GM23338 (cell line): ENCODE data around the gene HHAT. TPM values are rescaled to one million over a fixed set of nuclear protein-coding genes. Genes with fewer than 3 reads are reported as not detected.

Experiments
- ATAC-seq: fragments of 200-7000 bp; cut with Tn5 transposase; 3 replicates; pipeline ENCODE4 v1.9.1; 2020
- DNase-seq: peaks from one replicate; pipeline ENCODE4 v3.0.0-alpha.2; 2015; ENCODE audit warnings: low spot score
- H2AFZ ChIP-seq: fragments of 200-600 bp; sonication (generic); 2 replicates; pipeline ENCODE4 v1.8.0; 2016; ENCODE audit warnings: antibody characterized with exemption, mild to moderate bottlenecking, moderate library complexity
- H3F3A ChIP-seq: fragments of 200-600 bp; sonication (generic); replicated peaks from 2 replicates; pipeline ENCODE4 v1.8.0; 2017; ENCODE audit warnings: antibody characterized with exemption, mixed run types, low read depth
- H3K27ac ChIP-seq: fragments of 200-600 bp; sonication (generic); 2 replicates; pipeline ENCODE4 v1.6.1; 2016; ENCODE audit warnings: low read depth
- H3K27me3 ChIP-seq: fragments of 200-600 bp; sonication (generic); 2 replicates; pipeline ENCODE4 v1.8.0; 2016; ENCODE audit warnings: mild to moderate bottlenecking, mixed run types, moderate library complexity; ENCODE audit not compliant: insufficient read depth
- H3K36me3 ChIP-seq: fragments of 200-600 bp; sonication (generic); 2 replicates; pipeline ENCODE4 v1.8.0; 2016; ENCODE audit warnings: mild to moderate bottlenecking; ENCODE audit not compliant: insufficient read depth
- H3K4me1 ChIP-seq: fragments of 200-600 bp; sonication (generic); 2 replicates; pipeline ENCODE4 v1.8.0; 2016; ENCODE audit warnings: mild to moderate bottlenecking, moderate library complexity; ENCODE audit not compliant: insufficient read depth
- H3K4me2 ChIP-seq: fragments of 200-600 bp; sonication (generic); 2 replicates; pipeline ENCODE4 v1.7.1; 2017; ENCODE audit warnings: mixed run types
- H3K4me3 ChIP-seq: fragments of 200-600 bp; sonication (generic); 2 replicates; pipeline ENCODE4 v1.6.1; 2016; ENCODE audit warnings: mixed run types
- H3K79me2 ChIP-seq: fragments of 200-600 bp; sonication (generic); replicated peaks from 2 replicates; pipeline ENCODE4 v1.8.0; 2017; ENCODE audit warnings: mild to moderate bottlenecking; ENCODE audit not compliant: insufficient read depth
- H3K9me2 ChIP-seq: fragments of 200-600 bp; sonication (generic); 2 replicates; pipeline ENCODE4 v1.8.0; 2017; ENCODE audit not compliant: insufficient read depth
- H4K20me1 ChIP-seq: fragments of 200-600 bp; sonication (generic); replicated peaks from 2 replicates; pipeline ENCODE4 v1.8.0; 2017; ENCODE audit warnings: mild to moderate bottlenecking; ENCODE audit not compliant: insufficient read depth
- H3K27ac Mint-ChIP-seq: 2 replicates; pipeline ENCODE4 v1.8.0; 2020; ENCODE audit warnings: inconsistent platforms, mild to moderate bottlenecking, moderate library complexity, mixed read lengths
- H3K27me3 Mint-ChIP-seq: 3 replicates; pipeline ENCODE4 v1.8.0; 2022; ENCODE audit warnings: low read depth, mild to moderate bottlenecking, moderate library complexity, mixed read lengths, inconsistent platforms; ENCODE audit not compliant: insufficient read depth, poor library complexity
- H3K36me3 Mint-ChIP-seq: 3 replicates; pipeline ENCODE4 v1.8.0; 2021; ENCODE audit warnings: low read depth, mild to moderate bottlenecking, inconsistent platforms, moderate library complexity, mixed read lengths
- H3K4me1 Mint-ChIP-seq: 3 replicates; pipeline ENCODE4 v1.8.0; 2020; ENCODE audit warnings: mild to moderate bottlenecking, inconsistent platforms, mixed read lengths
- H3K4me3 Mint-ChIP-seq: 3 replicates; pipeline ENCODE4 v1.8.0; 2021; ENCODE audit warnings: moderate library complexity, mild to moderate bottlenecking, inconsistent platforms, mixed read lengths
- H3K9me3 Mint-ChIP-seq: 3 replicates; pipeline ENCODE4 v1.8.0; 2020; ENCODE audit warnings: moderate library complexity, mild to moderate bottlenecking, inconsistent platforms, mixed read lengths
- CREB1 ChIP-seq: fragments of 250-450 bp; sonication (Bioruptor Pico); IDR thresholded peaks from 2 replicates; pipeline ENCODE4 v1.5.0; 2020; ENCODE audit warnings: low read depth, mild to moderate bottlenecking, moderate library complexity
- EZH2 ChIP-seq: fragments of 200-600 bp; sonication (generic); IDR thresholded peaks from one replicate; pipeline ENCODE4 v1.8.0; 2017; ENCODE audit warnings: antibody characterized with exemption, mild to moderate bottlenecking, low read depth; ENCODE audit not compliant: unreplicated experiment
- EZH2phosphoT487 ChIP-seq: fragments of 200-600 bp; sonication (generic); IDR thresholded peaks from one replicate; pipeline ENCODE4 v1.8.1; 2018; ENCODE audit warnings: antibody characterized with exemption; ENCODE audit not compliant: unreplicated experiment
- JUNB ChIP-seq: IDR thresholded peaks from one replicate; pipeline ENCODE4 v1.6.1; 2016; ENCODE audit warnings: antibody characterized with exemption; ENCODE audit not compliant: unreplicated experiment
- NANOG ChIP-seq: IDR thresholded peaks from 2 replicates; pipeline ENCODE4 v1.6.1; 2016; ENCODE audit warnings: antibody characterized with exemption, borderline replicate concordance
- POLR2AphosphoS5 ChIP-seq: IDR thresholded peaks from 2 replicates; pipeline ENCODE4 v1.6.1; 2016; ENCODE audit warnings: antibody characterized with exemption, low read depth
- STAT1 ChIP-seq: IDR thresholded peaks from one replicate; pipeline ENCODE4 v1.6.1; 2016; ENCODE audit warnings: antibody characterized with exemption; ENCODE audit not compliant: unreplicated experiment
- ZNF114 ChIP-seq: fragments of 250-450 bp; sonication (Bioruptor Pico); IDR thresholded peaks from 2 replicates; pipeline ENCODE4 v1.5.0; 2020; ENCODE audit warnings: mild to moderate bottlenecking, moderate library complexity
- ZNF331 ChIP-seq: fragments of 250-450 bp; sonication (Bioruptor Pico); IDR thresholded peaks from 2 replicates; pipeline ENCODE4 v1.5.0; 2020; ENCODE audit warnings: low read depth, mild to moderate bottlenecking, moderate library complexity
- polyA plus RNA-seq: library from polyadenylated mRNA; unstranded; fragments of >200 nt; fragmentation: Nextera tagmentation; extraction: Ambion mirVana; gene quantifications from 2 replicates; pipeline ENCODE4 v1.2.1, GENCODE V29; 2016
- total RNA-seq: library from RNA; depleted of rRNA; stranded (reverse); fragments of >200 nt; shearing (Covaris generic); gene quantifications from 2 replicates; pipeline ENCODE4 v1.2.3, GENCODE V29; 2014
- TF ChIP-seq, protein P1 (sequence below): IDR thresholded peaks from one replicate; pipeline ENCODE4 v1.6.1; 2018; ENCODE audit warnings: antibody characterized with exemption; ENCODE audit not compliant: unreplicated experiment
- TF ChIP-seq, protein P2 (sequence below), 2 experiments: fragments of 200-600 bp in 1 of 2; sonication (generic) in 1 of 2; conservative IDR thresholded peaks; 2 replicates each; pipeline versions ENCODE4 v1.5.1 to v1.6.1; 2016 to 2017; ENCODE audit warnings: antibody characterized with exemption in 2 of 2, low read depth in 2 of 2, mild to moderate bottlenecking in 2 of 2, moderate library complexity in 1 of 2
- TF ChIP-seq, protein P3 (sequence below): IDR thresholded peaks from 2 replicates; pipeline ENCODE4 v1.6.1; 2016; ENCODE audit warnings: antibody characterized with exemption

The HHAT gene
- total and polyA plus RNA-seq, 2 experiments from 2014 or later = 0.11 to 0.66 TPM

DNA sequence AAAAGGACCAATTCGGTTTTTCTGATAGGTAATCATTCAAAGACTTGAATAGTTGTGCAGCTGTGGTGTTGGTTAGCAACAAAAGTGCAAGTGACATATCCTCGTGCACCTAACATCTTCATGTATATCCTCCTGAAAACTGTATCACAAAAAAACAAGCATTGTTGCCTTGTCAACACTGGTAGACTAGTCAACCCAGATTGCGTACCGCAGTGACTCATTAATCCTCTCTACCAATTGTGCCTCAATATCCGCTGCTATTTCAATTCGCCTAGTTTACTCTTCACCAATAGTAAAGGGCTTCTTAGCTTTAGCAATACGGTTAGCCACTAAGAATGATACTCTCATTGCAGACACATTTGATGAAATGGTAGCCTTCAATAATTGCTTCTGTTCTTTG, 3.5 kb downstream of the HHAT start:
- TF ChIP-seq, protein P1, sequence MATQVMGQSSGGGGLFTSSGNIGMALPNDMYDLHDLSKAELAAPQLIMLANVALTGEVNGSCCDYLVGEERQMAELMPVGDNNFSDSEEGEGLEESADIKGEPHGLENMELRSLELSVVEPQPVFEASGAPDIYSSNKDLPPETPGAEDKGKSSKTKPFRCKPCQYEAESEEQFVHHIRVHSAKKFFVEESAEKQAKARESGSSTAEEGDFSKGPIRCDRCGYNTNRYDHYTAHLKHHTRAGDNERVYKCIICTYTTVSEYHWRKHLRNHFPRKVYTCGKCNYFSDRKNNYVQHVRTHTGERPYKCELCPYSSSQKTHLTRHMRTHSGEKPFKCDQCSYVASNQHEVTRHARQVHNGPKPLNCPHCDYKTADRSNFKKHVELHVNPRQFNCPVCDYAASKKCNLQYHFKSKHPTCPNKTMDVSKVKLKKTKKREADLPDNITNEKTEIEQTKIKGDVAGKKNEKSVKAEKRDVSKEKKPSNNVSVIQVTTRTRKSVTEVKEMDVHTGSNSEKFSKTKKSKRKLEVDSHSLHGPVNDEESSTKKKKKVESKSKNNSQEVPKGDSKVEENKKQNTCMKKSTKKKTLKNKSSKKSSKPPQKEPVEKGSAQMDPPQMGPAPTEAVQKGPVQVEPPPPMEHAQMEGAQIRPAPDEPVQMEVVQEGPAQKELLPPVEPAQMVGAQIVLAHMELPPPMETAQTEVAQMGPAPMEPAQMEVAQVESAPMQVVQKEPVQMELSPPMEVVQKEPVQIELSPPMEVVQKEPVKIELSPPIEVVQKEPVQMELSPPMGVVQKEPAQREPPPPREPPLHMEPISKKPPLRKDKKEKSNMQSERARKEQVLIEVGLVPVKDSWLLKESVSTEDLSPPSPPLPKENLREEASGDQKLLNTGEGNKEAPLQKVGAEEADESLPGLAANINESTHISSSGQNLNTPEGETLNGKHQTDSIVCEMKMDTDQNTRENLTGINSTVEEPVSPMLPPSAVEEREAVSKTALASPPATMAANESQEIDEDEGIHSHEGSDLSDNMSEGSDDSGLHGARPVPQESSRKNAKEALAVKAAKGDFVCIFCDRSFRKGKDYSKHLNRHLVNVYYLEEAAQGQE = no peak
- TF ChIP-seq CREB1 (CRISPR knock-in tag) = no peak
- TF ChIP-seq ZNF331 (CRISPR knock-in tag) = no peak
- TF ChIP-seq EZH2phosphoT487 = no peak
- no peak for TF ChIP-seq NANOG
- no peak for TF ChIP-seq POLR2AphosphoS5
- TF ChIP-seq EZH2 = no peak
- TF ChIP-seq, protein P2, sequence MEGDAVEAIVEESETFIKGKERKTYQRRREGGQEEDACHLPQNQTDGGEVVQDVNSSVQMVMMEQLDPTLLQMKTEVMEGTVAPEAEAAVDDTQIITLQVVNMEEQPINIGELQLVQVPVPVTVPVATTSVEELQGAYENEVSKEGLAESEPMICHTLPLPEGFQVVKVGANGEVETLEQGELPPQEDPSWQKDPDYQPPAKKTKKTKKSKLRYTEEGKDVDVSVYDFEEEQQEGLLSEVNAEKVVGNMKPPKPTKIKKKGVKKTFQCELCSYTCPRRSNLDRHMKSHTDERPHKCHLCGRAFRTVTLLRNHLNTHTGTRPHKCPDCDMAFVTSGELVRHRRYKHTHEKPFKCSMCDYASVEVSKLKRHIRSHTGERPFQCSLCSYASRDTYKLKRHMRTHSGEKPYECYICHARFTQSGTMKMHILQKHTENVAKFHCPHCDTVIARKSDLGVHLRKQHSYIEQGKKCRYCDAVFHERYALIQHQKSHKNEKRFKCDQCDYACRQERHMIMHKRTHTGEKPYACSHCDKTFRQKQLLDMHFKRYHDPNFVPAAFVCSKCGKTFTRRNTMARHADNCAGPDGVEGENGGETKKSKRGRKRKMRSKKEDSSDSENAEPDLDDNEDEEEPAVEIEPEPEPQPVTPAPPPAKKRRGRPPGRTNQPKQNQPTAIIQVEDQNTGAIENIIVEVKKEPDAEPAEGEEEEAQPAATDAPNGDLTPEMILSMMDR (conservative IDR thresholded peaks at IDR 0.05; ENCODE audit: low read depth in 2 of 2) = no peak
- TF ChIP-seq, protein P3, sequence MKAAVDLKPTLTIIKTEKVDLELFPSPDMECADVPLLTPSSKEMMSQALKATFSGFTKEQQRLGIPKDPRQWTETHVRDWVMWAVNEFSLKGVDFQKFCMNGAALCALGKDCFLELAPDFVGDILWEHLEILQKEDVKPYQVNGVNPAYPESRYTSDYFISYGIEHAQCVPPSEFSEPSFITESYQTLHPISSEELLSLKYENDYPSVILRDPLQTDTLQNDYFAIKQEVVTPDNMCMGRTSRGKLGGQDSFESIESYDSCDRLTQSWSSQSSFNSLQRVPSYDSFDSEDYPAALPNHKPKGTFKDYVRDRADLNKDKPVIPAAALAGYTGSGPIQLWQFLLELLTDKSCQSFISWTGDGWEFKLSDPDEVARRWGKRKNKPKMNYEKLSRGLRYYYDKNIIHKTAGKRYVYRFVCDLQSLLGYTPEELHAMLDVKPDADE = no peak
- TF ChIP-seq JUNB = no peak
- TF ChIP-seq STAT1 = no peak
- TF ChIP-seq ZNF114 (CRISPR knock-in tag) = no peak
- no peak overlapping the region for H3K27ac ChIP-seq
- ATAC-seq (no peak), DNase-seq (no peak)
- H3K27me3 ChIP-seq = peaks cover 83% of the 10 kb centered on the region
- no peaks in the 10 kb centered on the region for H3K36me3 ChIP-seq
- Mint-ChIP-seq H3K9me3 (no peaks in the 10 kb centered on the region), H3K36me3 (no peaks in the 10 kb centered on the region), H3K27me3 (peaks cover 62% of the 10 kb centered on the region), H3K27ac (no peak overlapping the region), H3K4me1 (peaks cover 7% of the 10 kb centered on the region; the same call in 2 of the 3 replicates), H3K4me3 (no peak overlapping the region)
- H3K79me2 ChIP-seq = no peaks in the 10 kb centered on the region
- no peak overlapping the region for H3K4me2 ChIP-seq
- H4K20me1 ChIP-seq = no peaks in the 10 kb centered on the region
- no peak overlapping the region for H2AFZ ChIP-seq
- H3K4me1 ChIP-seq = peaks cover 7% of the 10 kb centered on the region; the same call in 1 of the 2 replicates
- H3K9me2 ChIP-seq = no peaks in the 10 kb centered on the region
- 0 out of 2 replicates have a peak, but pooled peaks cover 7% of the 10 kb centered on the region for H3F3A ChIP-seq
- H3K4me3 ChIP-seq = no peak overlapping the region
